ENCODE results near the gene ADAMTS2.

DNA sequence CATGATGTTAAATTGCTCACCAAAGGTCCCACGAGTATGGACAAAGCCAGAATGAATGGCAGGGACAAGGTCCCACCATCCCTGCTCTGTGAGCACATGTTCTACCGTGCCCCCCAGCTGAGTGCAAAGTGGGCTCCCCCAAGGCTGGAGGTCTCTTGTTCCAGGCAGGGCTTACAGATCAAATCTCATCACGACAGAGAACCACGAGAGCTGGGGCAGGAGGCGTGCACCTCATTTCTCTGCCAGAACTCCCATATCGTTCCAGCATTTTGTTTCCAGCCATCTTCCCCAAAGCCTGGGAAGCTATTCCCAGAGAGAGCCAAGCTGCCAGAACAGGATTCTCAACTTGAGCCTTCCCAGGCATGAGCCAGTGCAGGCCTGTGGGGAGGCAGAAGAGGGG lies 176.6 kb downstream of the ADAMTS2 start:
- no peak for TF ChIP-seq POLR2AphosphoS5 (IDR thresholded peaks at IDR 0.05)
- TF ChIP-seq POLR2A (IDR thresholded peaks at IDR 0.05), result no peak
- TF ChIP-seq, protein P1, sequence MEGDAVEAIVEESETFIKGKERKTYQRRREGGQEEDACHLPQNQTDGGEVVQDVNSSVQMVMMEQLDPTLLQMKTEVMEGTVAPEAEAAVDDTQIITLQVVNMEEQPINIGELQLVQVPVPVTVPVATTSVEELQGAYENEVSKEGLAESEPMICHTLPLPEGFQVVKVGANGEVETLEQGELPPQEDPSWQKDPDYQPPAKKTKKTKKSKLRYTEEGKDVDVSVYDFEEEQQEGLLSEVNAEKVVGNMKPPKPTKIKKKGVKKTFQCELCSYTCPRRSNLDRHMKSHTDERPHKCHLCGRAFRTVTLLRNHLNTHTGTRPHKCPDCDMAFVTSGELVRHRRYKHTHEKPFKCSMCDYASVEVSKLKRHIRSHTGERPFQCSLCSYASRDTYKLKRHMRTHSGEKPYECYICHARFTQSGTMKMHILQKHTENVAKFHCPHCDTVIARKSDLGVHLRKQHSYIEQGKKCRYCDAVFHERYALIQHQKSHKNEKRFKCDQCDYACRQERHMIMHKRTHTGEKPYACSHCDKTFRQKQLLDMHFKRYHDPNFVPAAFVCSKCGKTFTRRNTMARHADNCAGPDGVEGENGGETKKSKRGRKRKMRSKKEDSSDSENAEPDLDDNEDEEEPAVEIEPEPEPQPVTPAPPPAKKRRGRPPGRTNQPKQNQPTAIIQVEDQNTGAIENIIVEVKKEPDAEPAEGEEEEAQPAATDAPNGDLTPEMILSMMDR (IDR thresholded peaks at IDR 0.05 in 8 of 11, conservative IDR thresholded peaks at IDR 0.05 in 3 of 11), result no peak
